ENCODE data around the gene MXRA8.

Gene MXRA8

GRCh38 chr1:1305300-1306069 lies 52.9 kb downstream of the MXRA8 start:
- peak overlapping the region; percentile 80 to 94 for H3K4me3 ChIP-seq

GRCh38 chr1:1304331-1305299 lies 53.7 kb downstream of the MXRA8 start:
- intact Hi-C loops (cut with DNase I; ENCODE audit: low total_unique reads), result no loop called here
- TF ChIP-seq CTCF (IDR thresholded peaks at IDR 0.05), result no peak
- Histone ChIP-seq H3K4me3 (peak overlapping the region; percentile 80 to 94), H3K27ac (peak overlapping the region; percentile 21 to 46), H3K36me3 (peaks cover 0 to 9% (median 0%) of the 10 kb centered on the region in 3 donors), H3K4me1 (peaks cover 0 to 47% (median 45%) of the 10 kb centered on the region in 4 donors), H3K9me3 (no peaks in the 10 kb centered on the region), H3K27me3 (no peaks in the 10 kb centered on the region)
- peak; percentile 79 to 84 for DNase-seq

More at GRCh38 chr1:1305300-1306069, 52.9 kb downstream of the MXRA8 start:
- TF ChIP-seq CTCF (IDR thresholded peaks at IDR 0.05), result no peak
- Histone ChIP-seq H3K27ac (peak overlapping the region; percentile 21 to 46), H3K27me3 (no peaks in the 10 kb centered on the region), H3K4me1 (peaks cover 0 to 56% (median 49%) of the 10 kb centered on the region in 4 donors), H3K9me3 (no peaks in the 10 kb centered on the region), H3K36me3 (peaks cover 0 to under 1% (median under 1%) of the 10 kb centered on the region in 3 donors)
- intact Hi-C loops (cut with DNase I; ENCODE audit: low total_unique reads), result no loop called here
- DNase-seq, result peak; percentile 77 to 82

GRCh38 chr1:1303736-1304135 lies 54.6 kb downstream of the MXRA8 start:
- no peak overlapping the region for H3K4me3 ChIP-seq
- H3K36me3 ChIP-seq, result peaks cover 0 to 18% (median 0%) of the 10 kb centered on the region in 3 donors
- TF ChIP-seq CTCF (IDR thresholded peaks at IDR 0.05), result no peak
- no peaks in the 10 kb centered on the region for H3K27me3 ChIP-seq
- peaks cover 0 to 39% (median 36%) of the 10 kb centered on the region in 4 donors for H3K4me1 ChIP-seq
- H3K27ac ChIP-seq, result no peak overlapping the region
- DNase-seq, result no peak
- H3K9me3 ChIP-seq, result no peaks in the 10 kb centered on the region
- intact Hi-C loops (cut with DNase I; ENCODE audit: low total_unique reads), result no loop called here

- no peak overlapping the region for H3K27ac ChIP-seq
- H3K27me3 ChIP-seq, result no peaks in the 10 kb centered on the region
- no peak for TF ChIP-seq CTCF (IDR thresholded peaks at IDR 0.05)
- H3K36me3 ChIP-seq, result peaks cover 0 to 23% (median 0%) of the 10 kb centered on the region in 3 donors
- no peak for DNase-seq
- intact Hi-C loops (cut with DNase I; ENCODE audit: low total_unique reads), result no loop called here
- H3K4me3 ChIP-seq, result no peak overlapping the region
- peaks cover 0 to 39% (median 35%) of the 10 kb centered on the region in 4 donors for H3K4me1 ChIP-seq
- H3K9me3 ChIP-seq, result no peaks in the 10 kb centered on the region
Measured at GRCh38 chr1:1302951-1303509, 55.3 kb downstream of the MXRA8 start.
